Ovary (tissue), 3 donors: ENCODE data around the gene LRRC56.

Source experiments
- CTCF ChIP-seq, 3 donors: fragments of 450-650 bp in 2 of 3; fragments of 200-600 bp in 1 of 3; IDR thresholded peaks; one replicate each; pipeline versions ENCODE4 v1.5.1 to v1.8.0; 2016 to 2022; ENCODE audit warnings: antibody characterized with exemption in 3 of 3, mild to moderate bottlenecking in 1 of 3
- EP300 ChIP-seq: sonication (generic); formaldehyde crosslinking; IDR thresholded peaks from one replicate; pipeline ENCODE4 v1.6.1; 2017; ENCODE audit warnings: antibody characterized with exemption
- donor health status: DM: no; HTN: no; CAD: no.

DNA sequence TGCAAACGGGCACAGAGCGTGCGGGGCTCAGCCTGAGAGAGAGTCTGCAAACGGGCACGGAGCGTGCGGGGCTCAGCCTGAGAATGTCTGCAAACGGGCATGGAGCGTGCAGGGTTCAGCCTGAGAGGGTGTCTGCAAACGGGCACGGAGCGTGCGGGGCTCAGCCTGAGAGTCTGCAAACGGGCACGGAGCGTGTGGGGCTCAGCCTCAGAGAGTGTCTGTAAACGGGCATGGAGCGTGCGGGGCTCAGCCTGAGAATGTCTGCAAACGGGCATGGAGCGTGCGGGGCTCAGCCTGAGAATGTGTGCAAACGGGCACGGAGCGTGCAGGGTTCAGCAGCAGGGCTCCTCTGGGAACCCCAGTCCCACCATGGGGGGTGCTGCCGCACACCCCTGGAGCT is 52.5 kb downstream of the LRRC56 start:
- TF ChIP-seq CTCF (IDR thresholded peaks at IDR 0.05) (no peak), EP300 (no peak)
